ENCODE measurements around the gene MTF2.
A peak's percentile ranks its signal among the peaks of the same experiment; 100 is the strongest.

DNA sequence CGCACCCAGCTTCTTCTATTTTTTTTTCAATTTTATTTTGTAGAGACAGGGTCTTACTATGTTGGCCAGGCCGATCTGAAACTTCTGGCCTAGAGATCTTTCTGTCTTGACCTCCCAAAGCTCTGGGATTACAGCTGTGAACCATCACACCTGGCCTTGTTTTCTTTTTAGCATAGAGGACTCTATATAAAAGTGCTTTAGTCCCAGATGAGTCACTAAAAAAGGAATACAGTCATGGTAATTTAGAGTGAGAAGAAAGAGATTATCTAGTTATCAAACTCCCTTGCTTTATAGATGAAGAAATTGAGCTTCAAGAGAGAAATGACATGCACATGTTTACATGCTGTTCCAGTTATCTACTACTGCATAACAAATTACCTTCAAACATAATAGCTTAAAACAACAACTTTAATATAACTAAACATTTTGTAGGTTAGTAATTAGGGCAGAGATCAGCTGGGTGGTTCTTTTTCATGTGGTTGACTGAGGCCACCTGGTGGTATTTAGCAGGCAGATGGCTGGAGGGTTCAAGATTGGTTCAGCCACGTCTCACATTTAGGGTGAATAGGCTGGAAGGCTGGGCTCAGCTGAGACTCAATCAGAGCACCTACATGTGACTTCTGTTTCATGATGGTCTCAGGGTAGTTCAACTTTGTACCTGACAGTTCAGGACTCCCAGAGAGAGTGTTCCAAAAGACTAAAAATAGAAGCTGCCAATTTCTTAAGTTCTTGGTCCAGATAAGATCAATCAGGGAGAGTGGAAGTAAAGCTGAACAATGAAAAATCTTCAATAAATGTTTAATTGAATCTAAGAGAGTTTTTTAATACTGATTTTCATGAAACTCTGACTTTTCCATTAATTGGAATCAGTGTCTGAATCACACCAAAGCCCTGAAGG lies 16.9 kb upstream of the MTF2 start:
- TF ChIP-seq, protein P1, sequence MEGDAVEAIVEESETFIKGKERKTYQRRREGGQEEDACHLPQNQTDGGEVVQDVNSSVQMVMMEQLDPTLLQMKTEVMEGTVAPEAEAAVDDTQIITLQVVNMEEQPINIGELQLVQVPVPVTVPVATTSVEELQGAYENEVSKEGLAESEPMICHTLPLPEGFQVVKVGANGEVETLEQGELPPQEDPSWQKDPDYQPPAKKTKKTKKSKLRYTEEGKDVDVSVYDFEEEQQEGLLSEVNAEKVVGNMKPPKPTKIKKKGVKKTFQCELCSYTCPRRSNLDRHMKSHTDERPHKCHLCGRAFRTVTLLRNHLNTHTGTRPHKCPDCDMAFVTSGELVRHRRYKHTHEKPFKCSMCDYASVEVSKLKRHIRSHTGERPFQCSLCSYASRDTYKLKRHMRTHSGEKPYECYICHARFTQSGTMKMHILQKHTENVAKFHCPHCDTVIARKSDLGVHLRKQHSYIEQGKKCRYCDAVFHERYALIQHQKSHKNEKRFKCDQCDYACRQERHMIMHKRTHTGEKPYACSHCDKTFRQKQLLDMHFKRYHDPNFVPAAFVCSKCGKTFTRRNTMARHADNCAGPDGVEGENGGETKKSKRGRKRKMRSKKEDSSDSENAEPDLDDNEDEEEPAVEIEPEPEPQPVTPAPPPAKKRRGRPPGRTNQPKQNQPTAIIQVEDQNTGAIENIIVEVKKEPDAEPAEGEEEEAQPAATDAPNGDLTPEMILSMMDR (IDR thresholded peaks at IDR 0.05 in 8 of 11, conservative IDR thresholded peaks at IDR 0.05 in 3 of 11), result peak in 10 of 11 experiments; percentile 26 to 71 (median 60)
- no peak for TF ChIP-seq POLR2AphosphoS5 (IDR thresholded peaks at IDR 0.05)
